ENCODE data around the gene AJAP1.

The AJAP1 gene

GRCh38 chr1:4677608-4678007 is 23.2 kb downstream of the AJAP1 start:
- no peak overlapping the region for H3K4me3 ChIP-seq (ENCODE audit: low read depth, low read length)
- no peak for TF ChIP-seq CTCF (IDR thresholded peaks at IDR 0.05; ENCODE audit: insufficient read depth, low read depth, low read length, missing control alignments)
- DNase-seq (ENCODE audit: low read depth): no peak

- DNase-seq (ENCODE audit: low read depth): no peak
- H3K4me3 ChIP-seq (ENCODE audit: low read depth, low read length): no peak overlapping the region
- no peak for TF ChIP-seq CTCF (IDR thresholded peaks at IDR 0.05; ENCODE audit: insufficient read depth, low read depth, low read length, missing control alignments)
These were observed 23.8 kb downstream of the AJAP1 start for GRCh38 chr1:4678066-4678717.

DNA sequence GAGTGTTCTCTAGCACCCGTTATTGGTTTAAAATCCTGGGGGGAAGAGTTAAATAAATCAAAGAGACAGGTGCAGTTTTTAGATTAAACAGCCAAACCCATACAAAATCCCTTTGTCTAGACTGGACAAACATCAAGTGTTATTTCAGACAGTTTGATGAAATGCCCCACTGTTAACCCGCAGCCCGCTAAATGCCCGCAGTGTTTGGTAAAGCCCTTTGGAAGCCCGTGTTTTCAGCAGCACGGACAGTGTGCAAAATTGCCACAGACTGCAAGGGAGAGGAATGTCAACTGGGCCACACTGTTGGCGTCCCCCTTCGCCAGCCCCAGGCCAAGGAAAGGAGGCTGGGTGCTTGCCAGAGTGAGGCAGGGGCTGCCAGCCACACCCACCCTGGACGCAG is 26.6 kb downstream of the AJAP1 start:
- no peak overlapping the region for H3K4me3 ChIP-seq (ENCODE audit: low read depth, low read length)
- DNase-seq (ENCODE audit: low read depth): no peak
- no peak for TF ChIP-seq CTCF (IDR thresholded peaks at IDR 0.05; ENCODE audit: insufficient read depth, low read depth, low read length, missing control alignments)

DNA sequence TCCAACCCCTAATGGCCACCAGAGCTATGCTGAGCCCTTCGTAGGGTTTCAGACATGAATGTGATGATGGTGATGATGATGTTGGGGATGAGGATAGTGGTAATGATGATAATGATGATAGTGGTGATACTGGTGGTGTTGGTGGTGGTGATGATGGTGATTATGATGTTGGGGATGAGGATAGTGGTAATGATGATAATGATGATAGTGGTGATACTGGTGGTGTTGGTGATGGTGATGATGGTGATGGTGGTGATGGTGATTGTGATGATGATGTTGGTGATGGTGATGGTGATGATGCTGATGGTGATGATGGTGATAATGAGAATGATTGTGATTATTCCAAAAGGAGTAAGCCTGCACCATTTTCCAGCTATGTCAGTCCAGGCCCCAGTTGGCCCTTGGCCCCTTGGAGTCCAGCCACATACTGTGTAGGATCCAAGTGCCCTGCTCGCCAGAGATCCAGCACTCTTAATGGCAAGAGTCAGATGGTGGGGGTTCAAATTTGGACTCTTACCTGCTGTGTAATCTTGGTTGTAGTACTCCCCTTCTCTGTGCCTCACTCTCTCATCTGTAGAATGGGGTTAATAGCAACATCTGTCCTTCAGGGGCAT is 28.3 kb downstream of the AJAP1 start:
- TF ChIP-seq CTCF (IDR thresholded peaks at IDR 0.05; ENCODE audit: insufficient read depth, low read depth, low read length, missing control alignments): no peak
- no peak for DNase-seq (ENCODE audit: low read depth)
- H3K4me3 ChIP-seq (ENCODE audit: low read depth, low read length): no peak overlapping the region

- no peak for TF ChIP-seq CTCF (IDR thresholded peaks at IDR 0.05; ENCODE audit: insufficient read depth, low read depth, low read length, missing control alignments)
- H3K4me3 ChIP-seq (ENCODE audit: low read depth, low read length): no peak overlapping the region
- no peak for DNase-seq (ENCODE audit: low read depth)
These were observed 29.7 kb downstream of the AJAP1 start for GRCh38 chr1:4684136-4684535.

- TF ChIP-seq CTCF (IDR thresholded peaks at IDR 0.05; ENCODE audit: insufficient read depth, low read depth, low read length, missing control alignments): no peak
- no peak overlapping the region for H3K4me3 ChIP-seq (ENCODE audit: low read depth, low read length)
- no peak for DNase-seq (ENCODE audit: low read depth)
These were observed 30.6 kb downstream of the AJAP1 start for GRCh38 chr1:4684864-4685522.

Data from GM12865 (cell line).